ENCODE measurements around the gene SMARCAL1.
A peak's percentile ranks its signal among the peaks of the same experiment; 100 is the strongest.
"Not testable (repeated sequence)": the region's sequence is repeated elsewhere in the genome, so short reads cannot be mapped to it uniquely, and the experiment has no call there.

Gene SMARCAL1

GRCh38 chr2:216502381-216503158, 90.3 kb downstream of the SMARCAL1 start:
- no peak for DNase-seq (ENCODE audit: low spot score)

GRCh38 chr2:216503159-216503629, 90.9 kb downstream of the SMARCAL1 start:
- no peak for DNase-seq (ENCODE audit: low spot score)

- DNase-seq (ENCODE audit: low spot score), result no peak
Measured at GRCh38 chr2:216503697-216504375, 91.6 kb downstream of the SMARCAL1 start.

GRCh38 chr2:216504376-216504762, 92.1 kb downstream of the SMARCAL1 start:
- DNase-seq (ENCODE audit: low spot score), result no peak

GRCh38 chr2:216505133-216506106, 93.1 kb downstream of the SMARCAL1 start:
- DNase-seq (ENCODE audit: low spot score), result no peak

- no peak for DNase-seq (ENCODE audit: low spot score)
Measured at GRCh38 chr2:216507220-216508160, 95.2 kb downstream of the SMARCAL1 start.

GRCh38 chr2:216508229-216508628, 95.9 kb downstream of the SMARCAL1 start:
- no peak for DNase-seq (ENCODE audit: low spot score)

- peak; percentile 65 for DNase-seq (ENCODE audit: low spot score)
Measured at GRCh38 chr2:216516730-216517350, 104.6 kb downstream of the SMARCAL1 start.

GRCh38 chr2:216517447-216518225, 105.4 kb downstream of the SMARCAL1 start:
- no peak for DNase-seq (ENCODE audit: low spot score)

GRCh38 chr2:216518566-216519119, 106.4 kb downstream of the SMARCAL1 start:
- not testable (repeated sequence) for DNase-seq (ENCODE audit: low spot score)

GRCh38 chr2:216519154-216519762, 107.0 kb downstream of the SMARCAL1 start:
- DNase-seq (ENCODE audit: low spot score), result peak; percentile 80

GRCh38 chr2:216520112-216520511, 107.8 kb downstream of the SMARCAL1 start:
- no peak for DNase-seq (ENCODE audit: low spot score)

GRCh38 chr2:216522892-216523502, 110.7 kb downstream of the SMARCAL1 start:
- DNase-seq (ENCODE audit: low spot score), result no peak

GRCh38 chr2:216525972-216526371, 113.7 kb downstream of the SMARCAL1 start:
- no peak for DNase-seq (ENCODE audit: low spot score)

GRCh38 chr2:216526939-216527338, 114.7 kb downstream of the SMARCAL1 start:
- no peak for DNase-seq (ENCODE audit: low spot score)

GRCh38 chr2:216527600-216527999, 115.3 kb downstream of the SMARCAL1 start:
- no peak for DNase-seq (ENCODE audit: low spot score)

GRCh38 chr2:216532562-216532961, 120.3 kb downstream of the SMARCAL1 start:
- DNase-seq (ENCODE audit: low spot score), result no peak
